ENCODE results near the gene ABCF2. TPM values are rescaled to one million over a fixed set of nuclear protein-coding genes. Genes with fewer than 3 reads are reported as not detected.
A peak's percentile ranks its signal among the peaks of the same experiment; 100 is the strongest.

ABCF2 gene
- total and polyA plus RNA-seq, 2 of the 13 experiments (the other 11 are each of a cell fraction or from before 2014, with no cell fraction given) = 16.3 to 42.5 TPM

DNA sequence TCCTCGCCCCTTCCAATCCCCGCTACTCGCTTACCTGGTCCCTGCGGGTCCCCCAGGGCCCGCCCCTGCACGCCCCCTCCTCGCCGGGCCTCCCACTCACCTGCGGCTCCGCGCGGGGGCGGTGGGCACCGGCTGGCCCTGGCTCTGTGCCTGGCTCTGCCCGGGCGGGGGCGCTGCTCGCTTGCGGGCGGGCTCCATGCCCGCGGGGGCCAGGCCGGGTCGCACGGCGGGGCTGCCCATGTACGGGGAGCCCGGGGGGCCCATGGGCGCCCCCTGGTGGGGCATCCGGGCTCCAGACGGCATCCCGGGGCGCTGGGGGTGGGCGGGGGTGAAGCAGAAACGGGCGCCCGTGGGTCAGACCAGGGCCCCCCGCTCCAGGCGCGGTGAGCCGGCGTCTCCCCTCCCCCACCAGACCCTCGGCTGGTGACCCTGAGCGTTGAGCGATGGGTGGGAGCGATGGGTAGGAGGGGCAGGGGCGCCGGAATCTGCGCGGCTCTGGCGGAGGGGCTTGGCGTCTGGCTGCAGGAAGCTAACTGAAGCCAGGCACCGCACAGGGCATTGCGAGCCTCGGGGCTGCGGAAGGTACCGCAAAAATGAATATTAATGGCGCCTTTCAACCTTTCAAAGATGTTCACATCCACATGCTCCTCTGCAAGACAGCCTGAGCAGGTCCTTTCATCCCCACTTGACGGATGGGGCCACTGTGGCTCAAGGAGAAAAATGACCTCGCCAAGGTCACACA lies 18.5 kb upstream of the ABCF2 start (continued):
- TF ChIP-seq, protein P1, sequence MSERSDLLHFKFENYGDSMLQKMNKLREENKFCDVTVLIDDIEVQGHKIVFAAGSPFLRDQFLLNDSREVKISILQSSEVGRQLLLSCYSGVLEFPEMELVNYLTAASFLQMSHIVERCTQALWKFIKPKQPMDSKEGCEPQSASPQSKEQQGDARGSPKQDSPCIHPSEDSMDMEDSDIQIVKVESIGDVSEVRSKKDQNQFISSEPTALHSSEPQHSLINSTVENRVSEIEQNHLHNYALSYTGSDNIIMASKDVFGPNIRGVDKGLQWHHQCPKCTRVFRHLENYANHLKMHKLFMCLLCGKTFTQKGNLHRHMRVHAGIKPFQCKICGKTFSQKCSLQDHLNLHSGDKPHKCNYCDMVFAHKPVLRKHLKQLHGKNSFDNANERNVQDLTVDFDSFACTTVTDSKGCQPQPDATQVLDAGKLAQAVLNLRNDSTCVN (CRISPR knock-in tag; IDR thresholded peaks at IDR 0.05; ENCODE audit: borderline replicate concordance) = no peak
- TF ChIP-seq ZNF30 (CRISPR knock-in tag; IDR thresholded peaks at IDR 0.05) (no peak), CTCF (CRISPR knock-in tag; IDR thresholded peaks at IDR 0.05) (peak; percentile 56), ZNF496 (CRISPR knock-in tag; IDR thresholded peaks at IDR 0.05; ENCODE audit: insufficient replicate concordance) (no peak), SIN3A (IDR thresholded peaks at IDR 0.05; ENCODE audit: borderline replicate concordance, low read depth, low read length) (no peak), DZIP1 (CRISPR knock-in tag; IDR thresholded peaks at IDR 0.05) (no peak), CC2D1A (CRISPR knock-in tag; IDR thresholded peaks at IDR 0.05) (no peak), CCAR2 (optimal IDR thresholded peaks at IDR 0.05; ENCODE audit: low read depth, low read length) (no peak), ZNF609 (CRISPR knock-in tag; IDR thresholded peaks at IDR 0.05; ENCODE audit: borderline replicate concordance) (no peak), KAT2B (IDR thresholded peaks at IDR 0.05; ENCODE audit: borderline replicate concordance, low read depth, low read length) (no peak)
- TF ChIP-seq, protein P2, sequence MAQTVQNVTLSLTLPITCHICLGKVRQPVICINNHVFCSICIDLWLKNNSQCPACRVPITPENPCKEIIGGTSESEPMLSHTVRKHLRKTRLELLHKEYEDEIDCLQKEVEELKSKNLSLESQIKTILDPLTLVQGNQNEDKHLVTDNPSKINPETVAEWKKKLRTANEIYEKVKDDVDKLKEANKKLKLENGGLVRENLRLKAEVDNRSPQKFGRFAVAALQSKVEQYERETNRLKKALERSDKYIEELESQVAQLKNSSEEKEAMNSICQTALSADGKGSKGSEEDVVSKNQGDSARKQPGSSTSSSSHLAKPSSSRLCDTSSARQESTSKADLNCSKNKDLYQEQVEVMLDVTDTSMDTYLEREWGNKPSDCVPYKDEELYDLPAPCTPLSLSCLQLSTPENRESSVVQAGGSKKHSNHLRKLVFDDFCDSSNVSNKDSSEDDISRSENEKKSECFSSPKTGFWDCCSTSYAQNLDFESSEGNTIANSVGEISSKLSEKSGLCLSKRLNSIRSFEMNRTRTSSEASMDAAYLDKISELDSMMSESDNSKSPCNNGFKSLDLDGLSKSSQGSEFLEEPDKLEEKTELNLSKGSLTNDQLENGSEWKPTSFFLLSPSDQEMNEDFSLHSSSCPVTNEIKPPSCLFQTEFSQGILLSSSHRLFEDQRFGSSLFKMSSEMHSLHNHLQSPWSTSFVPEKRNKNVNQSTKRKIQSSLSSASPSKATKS (CRISPR knock-in tag; IDR thresholded peaks at IDR 0.05) = no peak
